ENCODE results near the gene NPY4R2.
"Not testable (repeated sequence)": the region's sequence is repeated elsewhere in the genome, so short reads cannot be mapped to it uniquely, and the experiment has no call there.

Gene NPY4R2

DNA sequence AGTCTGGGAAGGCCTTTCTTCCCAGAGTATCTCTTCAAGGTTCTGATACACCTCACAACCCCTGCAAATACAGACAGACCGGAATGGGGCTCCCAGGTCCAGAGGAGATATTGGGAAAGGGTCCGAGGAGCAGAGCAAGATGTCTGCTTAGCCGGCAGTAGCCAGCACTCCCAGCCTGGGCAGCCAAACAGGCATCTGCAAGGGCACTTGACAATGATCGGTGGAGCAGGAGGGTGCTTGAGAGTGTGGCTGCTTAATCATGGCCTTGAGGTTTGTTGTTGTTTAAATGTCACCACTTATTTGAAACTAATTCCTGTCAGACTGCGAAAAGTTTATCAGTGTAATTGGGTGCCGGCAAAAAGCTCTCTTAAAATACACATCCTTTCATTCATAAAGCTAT lies 15.0 kb downstream of the NPY4R2 start:
- DNase-seq, result not testable (repeated sequence)

DNA sequence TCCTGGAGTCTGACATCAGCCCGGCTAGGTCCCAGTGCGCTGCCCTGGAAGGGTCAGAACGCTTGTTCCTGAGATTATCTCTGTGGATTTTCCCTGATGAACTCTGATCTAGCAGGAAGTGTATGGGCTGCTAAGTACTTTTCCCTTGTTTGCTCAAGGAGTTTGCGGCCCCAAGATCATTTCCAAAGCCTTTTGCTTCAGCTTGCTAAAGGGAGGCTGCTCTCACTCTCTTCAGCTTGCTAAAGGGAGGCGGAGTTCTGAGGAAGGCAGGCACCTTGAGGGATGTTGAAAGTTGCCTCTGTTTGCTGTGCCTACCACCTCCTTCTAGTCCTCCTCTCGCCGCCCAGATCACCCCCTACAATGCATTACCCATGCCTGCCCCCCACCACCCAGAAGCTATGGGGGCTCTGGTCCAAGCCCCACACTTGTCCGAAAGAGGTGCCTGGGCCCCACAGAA lies 18.3 kb downstream of the NPY4R2 start:
- not testable (repeated sequence) for DNase-seq

DNA sequence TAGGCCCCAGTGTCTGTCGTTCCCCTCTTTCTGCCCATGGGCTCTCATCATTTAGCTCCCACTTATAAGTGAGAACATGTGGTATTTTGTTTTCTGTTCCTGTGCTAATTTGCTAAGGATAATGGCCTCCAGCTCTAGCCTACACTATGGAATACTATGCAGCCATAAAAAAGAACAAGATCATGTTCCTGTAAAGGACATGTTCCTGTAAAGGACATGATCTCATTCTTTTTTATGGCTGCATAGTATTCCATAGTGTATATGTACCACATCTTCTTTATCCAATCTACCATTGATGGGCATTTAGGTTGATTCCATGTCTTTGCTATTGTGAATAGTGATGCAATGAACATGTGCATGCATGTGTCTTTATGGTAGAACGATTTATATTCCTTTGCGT lies 19.2 kb downstream of the NPY4R2 start:
- DNase-seq, result not testable (repeated sequence)

DNA sequence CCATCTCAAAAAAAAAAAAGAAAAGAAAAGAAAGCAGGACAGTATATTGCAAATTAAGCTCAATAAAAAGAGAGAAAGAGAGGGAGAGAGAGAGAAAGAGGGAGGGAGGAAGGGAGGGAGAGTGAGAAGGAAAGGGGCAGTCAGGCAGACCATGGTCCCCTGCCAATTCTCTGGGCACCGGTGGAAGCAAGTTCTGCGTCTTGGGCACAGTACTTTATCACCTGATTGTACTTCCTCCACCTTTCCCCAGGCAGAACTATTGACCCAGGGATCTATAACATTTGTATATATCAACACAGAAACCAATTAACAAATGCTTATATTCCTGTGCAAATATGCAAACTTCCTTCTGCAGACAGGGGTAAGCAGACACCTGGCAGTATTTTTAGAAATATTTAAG lies 22.4 kb downstream of the NPY4R2 start:
- not testable (repeated sequence) for DNase-seq

DNA sequence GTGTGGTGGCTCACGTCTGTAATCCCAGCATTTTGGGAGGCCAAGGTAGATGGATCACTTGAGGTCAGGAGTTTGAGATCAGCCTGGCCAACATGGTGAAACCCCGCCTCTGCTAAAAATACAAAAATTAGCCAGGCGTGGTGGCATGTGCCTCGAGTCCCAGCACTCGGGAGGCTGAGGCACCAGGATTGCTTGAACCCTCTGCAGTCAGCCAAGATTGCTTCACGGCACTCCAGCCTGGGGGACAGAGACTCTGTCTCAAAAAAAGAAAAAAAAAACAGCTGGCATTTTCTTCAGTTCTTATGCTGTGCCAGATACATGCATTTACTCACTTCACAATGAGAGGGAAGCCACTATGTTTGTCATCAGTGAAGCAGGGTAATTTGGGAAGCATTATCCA lies 22.9 kb downstream of the NPY4R2 start:
- not testable (repeated sequence) for DNase-seq

DNA sequence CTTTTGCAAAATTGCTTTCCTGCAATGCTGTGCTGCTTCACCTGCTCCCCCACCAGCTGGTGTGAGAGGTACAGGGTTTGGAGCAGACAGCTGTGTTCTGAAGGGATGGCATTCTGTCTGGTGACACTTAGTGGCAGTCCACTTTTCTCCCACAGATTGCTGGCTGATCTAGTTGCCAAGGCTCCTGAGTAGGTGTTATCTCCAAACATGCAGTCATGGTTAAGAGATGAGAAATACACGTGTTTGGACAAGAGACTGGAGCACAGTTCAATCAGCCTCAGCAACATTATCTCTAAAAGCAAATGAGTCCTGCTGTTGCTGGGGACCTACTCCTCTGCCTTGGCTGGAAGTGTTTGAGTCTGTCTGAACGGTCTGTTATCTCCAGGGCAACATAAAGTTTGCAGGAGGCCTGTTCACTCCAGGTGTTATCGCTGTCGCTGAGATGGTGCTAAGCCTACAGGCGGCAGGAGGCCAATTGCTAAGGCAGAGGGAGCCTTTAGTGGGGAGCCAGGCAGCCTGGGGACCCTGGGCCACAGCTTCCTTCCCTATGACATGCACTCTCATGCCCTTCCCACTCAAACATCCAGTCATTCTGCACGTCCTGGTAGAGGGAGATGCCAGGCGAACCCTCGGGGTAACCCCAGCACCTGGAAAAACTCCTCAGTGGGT lies 24.0 kb downstream of the NPY4R2 start:
- not testable (repeated sequence) for DNase-seq

DNA sequence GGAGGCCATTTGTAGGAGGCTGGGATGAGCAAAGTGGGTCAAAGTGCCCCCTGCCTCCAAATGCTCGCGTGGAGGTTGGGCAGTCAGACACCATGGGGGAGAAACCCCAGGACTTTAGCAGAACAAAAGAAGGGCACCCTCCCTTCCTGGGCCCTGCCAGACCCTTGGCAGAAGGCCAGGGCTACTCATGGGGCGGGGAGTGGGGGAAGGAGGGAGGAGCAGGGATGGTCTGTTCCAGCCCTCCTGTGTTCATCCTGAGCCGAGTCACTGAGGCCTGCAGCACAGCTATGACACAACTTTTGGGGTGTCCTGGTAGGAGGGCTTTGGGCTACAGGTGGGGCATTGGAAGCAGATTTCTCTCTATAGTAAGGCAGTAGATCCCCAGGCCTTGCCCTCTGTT lies 24.9 kb downstream of the NPY4R2 start:
- not testable (repeated sequence) for DNase-seq

DNA sequence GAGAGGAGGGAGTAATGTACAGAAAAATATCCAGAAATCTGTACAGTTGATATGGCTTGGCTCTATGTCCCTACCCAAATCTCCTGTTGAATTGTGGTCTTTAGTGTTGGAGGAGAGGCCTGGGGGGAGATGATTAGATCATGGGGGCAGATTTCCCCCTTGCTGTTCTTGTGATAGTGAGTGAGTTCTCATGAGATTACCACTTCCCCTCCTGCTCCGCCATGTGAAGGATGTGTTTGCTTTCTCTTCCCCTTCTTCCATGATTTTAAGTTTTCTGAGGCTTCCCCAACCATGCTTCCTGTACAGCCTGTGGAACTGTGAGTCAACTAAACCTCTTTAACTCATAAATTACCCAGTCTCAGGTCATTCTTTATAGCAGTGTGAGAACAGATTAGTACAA lies 29.0 kb downstream of the NPY4R2 start:
- not testable (repeated sequence) for DNase-seq

DNA sequence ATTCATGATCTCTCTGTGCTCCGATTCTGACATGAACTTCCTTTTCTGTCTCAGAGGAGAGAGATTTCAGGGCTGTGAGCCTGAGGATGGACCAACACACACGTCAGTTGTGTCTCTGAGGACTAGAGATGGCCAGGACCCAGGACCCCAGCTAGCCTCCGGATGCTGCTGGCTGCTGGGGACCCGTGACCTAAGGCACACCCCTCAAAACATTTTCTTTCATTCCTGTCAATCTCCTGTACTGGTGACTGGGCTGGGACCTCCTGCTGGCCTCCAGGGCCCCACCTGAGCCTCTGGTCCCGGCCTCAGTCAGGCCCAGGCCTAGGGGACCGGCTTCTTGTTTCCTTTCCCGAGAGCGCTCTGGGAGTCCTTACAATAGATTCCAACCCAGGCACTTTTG lies 38.7 kb downstream of the NPY4R2 start:
- not testable (repeated sequence) for DNase-seq

DNA sequence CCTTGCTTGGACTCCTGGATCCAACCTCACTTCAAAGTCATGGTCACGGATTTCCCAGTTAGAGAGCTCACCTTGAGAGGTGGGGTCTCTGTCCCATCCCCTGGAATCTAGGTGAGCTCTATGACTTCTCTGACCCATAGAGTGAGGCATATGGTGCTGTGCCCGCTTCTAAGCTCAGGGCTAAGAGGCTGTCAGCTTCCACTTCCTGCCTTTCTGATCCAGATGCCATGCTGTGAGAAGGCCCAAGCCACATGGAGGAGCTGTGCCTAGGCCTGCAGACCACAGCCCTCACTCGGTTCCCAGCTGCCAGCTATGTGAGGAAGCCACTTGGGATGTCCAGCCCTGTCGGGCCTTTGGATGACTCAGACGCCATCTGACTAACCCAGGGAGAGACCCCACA lies 41.2 kb downstream of the NPY4R2 start:
- DNase-seq, result not testable (repeated sequence)

DNA sequence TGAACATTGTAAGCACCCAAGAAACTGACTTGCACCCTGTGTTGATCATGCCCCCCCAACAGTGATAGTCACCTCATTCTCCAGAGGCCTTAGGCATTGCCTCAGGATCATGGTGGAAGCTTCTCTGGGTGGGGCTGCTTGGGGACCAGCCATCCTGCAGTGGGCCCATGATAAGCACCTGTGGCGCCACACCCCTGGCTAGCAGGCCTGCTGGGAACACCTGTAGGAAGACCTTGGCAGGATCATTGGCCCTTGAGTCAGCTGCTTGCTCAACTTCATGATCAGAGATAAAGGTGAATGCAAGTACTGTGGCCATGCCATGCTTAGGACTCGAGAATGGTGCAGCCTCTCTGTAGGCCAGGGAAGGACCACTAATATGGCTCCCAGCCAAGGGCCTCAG lies 42.2 kb downstream of the NPY4R2 start:
- DNase-seq, result not testable (repeated sequence)

DNA sequence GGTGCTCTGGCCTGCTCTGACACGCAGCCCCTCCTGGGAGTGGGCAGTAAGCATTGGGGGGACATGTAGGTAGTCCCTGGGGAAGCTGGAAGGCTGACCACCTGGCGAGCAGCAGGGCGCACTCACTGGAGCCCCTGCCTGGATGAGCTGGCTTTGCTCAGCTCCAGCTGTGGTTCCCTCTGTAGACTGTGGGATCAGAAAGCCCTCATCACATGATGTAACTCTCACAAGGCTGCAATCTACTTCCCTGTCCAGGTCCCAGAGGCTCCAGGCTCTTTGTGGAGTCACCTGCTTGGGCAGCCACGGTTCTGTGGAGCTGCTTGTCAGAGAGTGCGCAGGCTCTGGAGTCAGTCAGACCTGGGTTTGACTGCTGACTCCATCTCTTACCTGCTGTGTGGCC lies 44.3 kb downstream of the NPY4R2 start:
- DNase-seq, result not testable (repeated sequence)

DNA sequence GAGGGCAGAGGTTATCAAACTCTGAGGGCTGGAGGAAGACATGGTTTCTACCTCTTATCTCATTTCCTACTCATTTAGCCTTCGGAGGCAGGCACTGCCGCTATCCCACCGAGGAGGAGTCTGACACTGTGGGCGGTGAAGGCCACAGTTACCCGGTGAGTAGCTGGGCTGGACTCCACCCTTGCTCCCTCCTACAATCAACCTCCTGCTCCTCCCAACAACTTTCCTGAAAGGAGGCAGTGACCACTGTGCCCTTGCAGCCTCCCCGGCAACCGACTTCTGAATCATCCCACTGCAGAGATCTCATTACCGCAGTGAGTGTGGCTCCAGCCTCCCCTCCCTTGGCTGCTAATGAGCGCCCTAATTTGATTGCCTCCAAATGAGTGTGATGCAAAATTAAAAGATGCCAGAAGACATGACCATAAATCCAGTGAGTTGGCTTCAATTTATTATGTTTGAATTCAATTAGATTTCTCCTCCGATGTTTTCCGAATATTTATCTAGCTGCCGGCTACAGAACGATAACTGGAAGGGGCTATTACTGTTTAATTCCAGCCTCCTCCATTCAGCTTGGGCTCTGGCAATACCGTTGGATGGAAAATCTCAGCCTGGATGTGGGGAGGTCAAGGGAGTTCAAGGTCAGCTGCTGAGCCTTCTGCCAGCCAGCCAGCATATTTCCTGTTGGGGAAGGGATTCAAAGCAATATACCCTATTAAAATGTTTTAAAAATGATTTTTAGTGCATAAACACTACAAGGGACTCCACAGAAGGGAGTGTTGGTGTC lies 46.0 kb downstream of the NPY4R2 start:
- not testable (repeated sequence) for DNase-seq

DNA sequence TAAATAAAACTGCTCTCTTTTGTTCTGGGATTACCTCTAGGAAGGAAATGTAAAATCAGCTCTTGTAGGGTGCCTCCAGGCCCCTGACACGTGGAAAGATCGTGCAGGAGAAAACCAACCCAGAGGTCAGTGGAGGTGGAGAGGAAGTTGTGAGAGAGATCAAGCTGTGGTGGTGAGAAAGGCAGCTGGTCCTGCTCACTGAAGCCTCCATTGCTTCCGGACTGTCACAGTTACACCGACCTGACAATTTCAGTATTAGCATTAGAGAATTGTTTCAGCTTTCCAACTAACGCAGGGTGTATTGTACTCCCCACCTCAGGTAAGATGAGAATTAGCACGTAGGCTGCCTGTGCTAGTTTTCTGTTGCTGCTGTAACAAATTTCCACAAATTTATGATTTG lies 50.5 kb downstream of the NPY4R2 start:
- not testable (repeated sequence) for DNase-seq

DNA sequence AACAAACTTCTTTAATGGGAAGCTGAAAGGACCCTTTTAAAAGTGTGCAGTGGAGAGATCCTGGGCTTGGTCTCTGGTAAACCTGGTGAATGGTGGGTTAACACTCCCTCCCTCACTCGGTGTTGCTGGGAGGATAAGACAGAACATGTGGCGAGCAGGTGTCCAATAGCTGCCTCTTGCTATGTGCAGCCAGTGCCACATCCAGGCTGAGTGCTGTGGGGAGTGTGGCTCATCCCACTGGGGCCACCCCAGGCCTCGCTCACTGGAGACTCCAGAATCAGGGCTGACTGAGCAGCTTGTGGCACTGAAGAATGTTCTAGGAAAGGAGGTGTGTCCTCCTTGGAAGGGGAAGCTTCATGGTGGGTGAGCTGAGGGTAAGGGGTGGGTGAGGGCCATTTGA lies 51.6 kb downstream of the NPY4R2 start:
- DNase-seq, result not testable (repeated sequence)

DNA sequence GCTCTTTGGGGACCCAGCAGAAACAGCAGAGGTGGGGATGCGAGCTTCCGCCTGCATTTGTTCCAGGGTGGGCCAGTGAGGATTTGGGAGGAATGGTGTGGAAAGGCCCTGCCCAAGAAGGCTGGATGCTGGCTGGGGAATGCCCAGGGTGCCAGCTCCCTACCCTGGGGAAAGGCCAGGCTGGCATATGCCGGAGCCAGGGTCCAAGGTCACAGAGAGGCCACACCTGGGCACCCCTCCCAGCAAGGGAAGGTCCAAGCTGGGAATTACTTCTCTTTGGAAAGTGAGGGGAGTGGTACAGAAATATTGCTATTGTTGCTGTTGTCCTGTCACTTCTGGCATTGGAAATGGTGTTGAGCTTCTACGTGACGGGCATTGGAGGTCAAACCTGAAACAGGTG lies 53.1 kb downstream of the NPY4R2 start:
- not testable (repeated sequence) for DNase-seq

DNA sequence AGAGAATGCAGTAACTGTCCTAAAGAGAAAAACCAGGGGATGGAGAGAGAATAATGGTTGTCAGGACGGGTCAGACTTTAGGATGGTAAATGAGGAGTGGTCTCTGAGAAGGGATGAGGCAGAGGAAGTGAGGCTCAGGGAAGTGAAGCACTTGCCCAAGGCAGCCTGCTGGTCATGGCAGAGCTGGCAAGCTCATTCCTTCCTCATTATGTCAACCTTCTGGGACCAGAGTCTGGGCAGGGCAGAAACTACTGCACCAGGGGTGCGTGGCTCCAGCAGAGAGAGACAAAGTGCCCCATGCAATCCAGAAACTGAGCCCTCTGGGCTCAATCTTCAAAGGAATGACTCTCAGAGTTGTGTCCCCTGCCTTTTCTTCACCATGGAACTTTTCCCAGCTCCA lies 53.6 kb downstream of the NPY4R2 start:
- not testable (repeated sequence) for DNase-seq
